Naive thymus-derived CD4-positive, alpha-beta T cell (primary cell): Measurements from ENCODE around the gene KIF17. TPM values are rescaled to one million over a fixed set of nuclear protein-coding genes. Genes with fewer than 3 reads are reported as not detected.
A peak's percentile ranks its signal among the peaks of the same experiment; 100 is the strongest.

Source experiments
- ATAC-seq: fragments of 150-1000 bp; cut with Tn5 transposase; 2 replicates; pipeline ENCODE4 v1.10.0; 2021; ENCODE audit warnings: mild to moderate bottlenecking, moderate library complexity
- CTCF ChIA-PET: fragments of 350-600 bp; sonication (Branson Sonifier 250); formaldehyde crosslinking; loops from one replicate; lab custom pipeline; 2021; ENCODE audit warnings: antibody characterized with exemption; lab: Charles Lee
- POLR2A ChIA-PET: fragments of 350-600 bp; sonication (Branson Sonifier 250); formaldehyde crosslinking; loops from one replicate; lab custom pipeline; 2021; ENCODE audit warnings: antibody characterized with exemption, inconsistent platforms; lab: Charles Lee
- DNase-seq, 9 donors: peaks; one replicate each; pipeline versions ENCODE4 v3.0.0 to v3.0.0-alpha.2; 2020 to 2022; ENCODE audit warnings: mixed read lengths in 1 of 9
- H3K27ac ChIP-seq: one replicate; pipeline ENCODE4 v1.7.0; 2013; ENCODE audit warnings: mild to moderate bottlenecking, low read depth, low read length, moderate library complexity
- H3K27me3 ChIP-seq, 2 donors: one replicate each; pipeline ENCODE4 v1.7.0; 2013; ENCODE audit warnings: low read length in 2 of 2, mild to moderate bottlenecking in 2 of 2, moderate library complexity in 2 of 2; ENCODE audit not compliant: control insufficient read depth in 2 of 2, insufficient read depth in 2 of 2
- H3K36me3 ChIP-seq, 3 experiments: 1 replicate in 2 of 3; 2 replicates in 1 of 3; pipeline ENCODE4 v1.7.0; 2013; ENCODE audit warnings: low read length in 3 of 3, mild to moderate bottlenecking in 3 of 3, moderate library complexity in 1 of 3; ENCODE audit not compliant: insufficient read depth in 3 of 3, control insufficient read depth in 2 of 3
- H3K4me1 ChIP-seq, 2 donors: one replicate each; pipeline ENCODE4 v1.7.0; 2013; ENCODE audit warnings: low read length in 2 of 2, mild to moderate bottlenecking in 2 of 2, moderate library complexity in 1 of 2; ENCODE audit not compliant: control insufficient read depth in 2 of 2, insufficient read depth in 2 of 2
- H3K4me3 ChIP-seq: 2 replicates; pipeline ENCODE4 v1.7.0; 2013; ENCODE audit warnings: mild to moderate bottlenecking, low read length
- H3K9me3 ChIP-seq, 3 experiments: 1 replicate in 2 of 3; 2 replicates in 1 of 3; pipeline ENCODE4 v1.7.0; 2013; ENCODE audit warnings: low read length in 3 of 3; ENCODE audit not compliant: control insufficient read depth in 2 of 3
- H3K27ac Mint-ChIP-seq, 9 donors: one replicate each; pipeline ENCODE4 v1.8.0; 2020 to 2022; ENCODE audit warnings: mixed read lengths in 9 of 9, mild to moderate bottlenecking in 8 of 9, moderate library complexity in 5 of 9, inconsistent platforms in 2 of 9
- H3K27me3 Mint-ChIP-seq, 5 donors: one replicate each; pipeline ENCODE4 v1.8.0; 2021 to 2022; ENCODE audit warnings: mixed read lengths in 5 of 5, mild to moderate bottlenecking in 1 of 5
- H3K36me3 Mint-ChIP-seq, 5 donors: one replicate each; pipeline ENCODE4 v1.8.0; 2020 to 2022; ENCODE audit warnings: mixed read lengths in 5 of 5, mild to moderate bottlenecking in 3 of 5, inconsistent platforms in 1 of 5
- H3K4me1 Mint-ChIP-seq, 7 donors: one replicate each; pipeline ENCODE4 v1.8.0; 2020 to 2022; ENCODE audit warnings: mixed read lengths in 7 of 7, mild to moderate bottlenecking in 3 of 7, inconsistent platforms in 1 of 7
- H3K4me3 Mint-ChIP-seq, 10 donors: one replicate each; pipeline ENCODE4 v1.8.0; 2020 to 2022; ENCODE audit warnings: mild to moderate bottlenecking in 10 of 10, mixed read lengths in 10 of 10, moderate library complexity in 6 of 10, inconsistent platforms in 2 of 10
- H3K9me3 Mint-ChIP-seq, 11 donors: one replicate each; pipeline ENCODE4 v1.8.0; 2020 to 2022; ENCODE audit warnings: mixed read lengths in 11 of 11, mild to moderate bottlenecking in 4 of 11, inconsistent platforms in 1 of 11, moderate library complexity in 1 of 11
- intact Hi-C, 2 donors: fragments of 100-400 bp; cut with micrococcal nuclease; formaldehyde crosslinking; loops; one replicate each; pipeline ENCODE4 v1.15.1; 2023
- polyA plus RNA-seq, 2 donors: library from polyadenylated mRNA; unstranded; fragments of 300-500 nt; fragmentation: Illumina TruSeq; gene quantifications; one replicate each; pipeline ENCODE4 v1.2.3, GENCODE V29; 2021
- total RNA-seq, 6 experiments: library from RNA in 5 of 6; stranded (reverse) in 5 of 6; gene quantifications; 1 replicate in 5 of 6; 2 replicates in 1 of 6; pipeline ENCODE4 v1.2.3 and lab custom pipeline; 2021 to 2026

KIF17 gene
- total and polyA plus RNA-seq, 7 experiments from 2014 or later = not detected

- peaks cover 0 to 1% (median under 1%) of the 10 kb centered on the region in 7 donors for H3K4me1 Mint-ChIP-seq
- Histone ChIP-seq H3K4me1 (no peaks in the 10 kb centered on the region), H3K9me3 (no peaks in the 10 kb centered on the region), H3K27ac (no peak overlapping the region), H3K36me3 (no peaks in the 10 kb centered on the region), H3K27me3 (no peaks in the 10 kb centered on the region), H3K4me3 (no peak overlapping the region)
- H3K36me3 Mint-ChIP-seq = no peaks in the 10 kb centered on the region
- H3K27ac Mint-ChIP-seq = peak overlapping the region in 1 of 9 donors; percentile 50
- intact Hi-C loops = no loop called here
- ATAC-seq (no peak), DNase-seq (no peak)
- no peak overlapping the region for H3K4me3 Mint-ChIP-seq
- ChIA-PET CTCF (interaction anchor here (0.6 kb wide), 1 partner anchor 788 kb away, joined by 3 read pairs; no protein-coding TSS in a partner anchor), POLR2A (no interaction called here)
- H3K9me3 Mint-ChIP-seq = no peaks in the 10 kb centered on the region
- peaks cover 0 to 2% (median 0%) of the 10 kb centered on the region in 5 donors for H3K27me3 Mint-ChIP-seq
Measured at GRCh38 chr1:20701446-20701845, 16.4 kb downstream of the KIF17 start.

GRCh38 chr1:20700636-20701215 lies 17.1 kb downstream of the KIF17 start:
- Mint-ChIP-seq H3K27ac (peak overlapping the region in 1 of 9 donors; percentile 50), H3K4me1 (peaks cover 3 to 8% (median 4%) of the 10 kb centered on the region in 7 donors), H3K36me3 (no peaks in the 10 kb centered on the region), H3K27me3 (peaks cover 0 to 3% (median 0%) of the 10 kb centered on the region in 5 donors), H3K4me3 (no peak overlapping the region), H3K9me3 (no peaks in the 10 kb centered on the region)
- H3K27me3 ChIP-seq = no peaks in the 10 kb centered on the region
- peaks cover 0 to 5% of the 10 kb centered on the region in 2 donors for H3K4me1 ChIP-seq
- ChIA-PET POLR2A (no interaction called here), CTCF (interaction anchor here (0.6 kb wide), 1 partner anchor 788 kb away, joined by 3 read pairs; no protein-coding TSS in a partner anchor)
- DNase-seq = no peak
- H3K27ac ChIP-seq = no peak overlapping the region
- no peak overlapping the region for H3K4me3 ChIP-seq
- H3K36me3 ChIP-seq = no peaks in the 10 kb centered on the region
- no peaks in the 10 kb centered on the region for H3K9me3 ChIP-seq
- no peak for ATAC-seq
- intact Hi-C loops = no loop called here

- no peaks in the 10 kb centered on the region for H3K9me3 ChIP-seq
- CTCF ChIA-PET = interaction anchor here (0.5 to 5.4 kb wide), 4 partner anchors 66 to 521 kb away, joined by 3 to 64 read pairs (median 6); no protein-coding TSS in a partner anchor
- DNase-seq (no peak), ATAC-seq (no peak)
- no peaks in the 10 kb centered on the region for H3K9me3 Mint-ChIP-seq
- POLR2A ChIA-PET = no interaction called here
- H3K27ac Mint-ChIP-seq = no peak overlapping the region
- intact Hi-C loops = no loop called here
- H3K4me3 ChIP-seq = no peak overlapping the region
- peaks cover 0 to 5% (median 0%) of the 10 kb centered on the region in 5 donors for H3K27me3 Mint-ChIP-seq
- peak overlapping the region in 1 of 10 donors; percentile 37 for H3K4me3 Mint-ChIP-seq
- no peaks in the 10 kb centered on the region for H3K36me3 ChIP-seq
- peaks cover 0 to 5% of the 10 kb centered on the region in 2 donors for H3K4me1 ChIP-seq
- H3K4me1 Mint-ChIP-seq = peaks cover 3 to 8% (median 4%) of the 10 kb centered on the region in 7 donors
- H3K27me3 ChIP-seq = no peaks in the 10 kb centered on the region
- no peaks in the 10 kb centered on the region for H3K36me3 Mint-ChIP-seq
- H3K27ac ChIP-seq = no peak overlapping the region
Measured at GRCh38 chr1:20699558-20699957, 18.2 kb downstream of the KIF17 start.

GRCh38 chr1:20698195-20698910 lies 19.5 kb downstream of the KIF17 start:
- H3K27me3 Mint-ChIP-seq = peaks cover 0 to 5% (median 0%) of the 10 kb centered on the region in 5 donors
- ChIA-PET POLR2A (interaction anchor here (0.7 kb wide), 1 partner anchor 894 kb away, joined by 3 read pairs; no protein-coding TSS in a partner anchor), CTCF (interaction anchor here (0.7 to 5.4 kb wide), 2 partner anchors 82 to 498 kb away, joined by 3 to 64 read pairs; no protein-coding TSS in a partner anchor)
- no peaks in the 10 kb centered on the region for H3K36me3 Mint-ChIP-seq
- H3K27ac ChIP-seq = no peak overlapping the region
- ATAC-seq = no peak
- H3K4me1 Mint-ChIP-seq = peaks cover 3 to 8% (median 4%) of the 10 kb centered on the region in 7 donors
- no peaks in the 10 kb centered on the region for H3K9me3 Mint-ChIP-seq
- H3K4me1 ChIP-seq = peaks cover 0 to 5% of the 10 kb centered on the region in 2 donors
- H3K27me3 ChIP-seq = no peaks in the 10 kb centered on the region
- no peak overlapping the region for H3K4me3 ChIP-seq
- intact Hi-C loops = no loop called here
- no peaks in the 10 kb centered on the region for H3K36me3 ChIP-seq
- no peaks in the 10 kb centered on the region for H3K9me3 ChIP-seq
- H3K4me3 Mint-ChIP-seq = peak overlapping the region in 2 of 10 donors; percentile 48 to 58
- no peak overlapping the region for H3K27ac Mint-ChIP-seq
- DNase-seq = no peak

- POLR2A ChIA-PET = interaction anchor here (1.1 kb wide), 1 partner anchor 498 kb away, joined by 3 read pairs; no protein-coding TSS in a partner anchor
- intact Hi-C loops = no loop called here
- Mint-ChIP-seq H3K4me3 (peak overlapping the region in 1 of 10 donors; percentile 86), H3K4me1 (peaks cover 3 to 8% (median 4%) of the 10 kb centered on the region in 7 donors), H3K27ac (no peak overlapping the region), H3K36me3 (no peaks in the 10 kb centered on the region), H3K9me3 (no peaks in the 10 kb centered on the region), H3K27me3 (peaks cover 0 to 7% (median 0%) of the 10 kb centered on the region in 5 donors)
- no peak overlapping the region for H3K4me3 ChIP-seq
- no peaks in the 10 kb centered on the region for H3K36me3 ChIP-seq
- no peaks in the 10 kb centered on the region for H3K9me3 ChIP-seq
- DNase-seq = no peak
- CTCF ChIA-PET = interaction anchor here (0.7 to 5.4 kb wide), 5 partner anchors 11 to 789 kb away, joined by 3 to 64 read pairs (median 3); partner anchors contain the start of gene DDOST
- H3K27ac ChIP-seq = no peak overlapping the region
- no peak for ATAC-seq
- peaks cover 0 to 5% of the 10 kb centered on the region in 2 donors for H3K4me1 ChIP-seq
- no peaks in the 10 kb centered on the region for H3K27me3 ChIP-seq
Measured at GRCh38 chr1:20697563-20697962, 20.2 kb downstream of the KIF17 start.
